GM23248 (cell line): ENCODE measurements around the gene ABLIM3.

Experiments used
- EZH2 ChIP-seq: fragments of 200-600 bp; sonication (generic); IDR thresholded peaks from 2 replicates; pipeline ENCODE4 v1.6.1; 2018; ENCODE audit warnings: antibody characterized with exemption, mild to moderate bottlenecking; ENCODE audit not compliant: insufficient read depth, poor library complexity, severe bottlenecking
- EZH2phosphoT487 ChIP-seq: fragments of 200-600 bp; sonication (generic); IDR thresholded peaks from 2 replicates; pipeline ENCODE4 v1.6.1; 2018; ENCODE audit warnings: antibody characterized with exemption, moderate library complexity, mild to moderate bottlenecking, low read depth; ENCODE audit not compliant: insufficient read depth

GRCh38 chr5:149133795-149134777 is 7.2 kb upstream of the ABLIM3 start:
- no peak for TF ChIP-seq EZH2
- TF ChIP-seq EZH2phosphoT487, result no peak
